Measurements from ENCODE around the gene HOXA7.

HOXA7 gene

DNA sequence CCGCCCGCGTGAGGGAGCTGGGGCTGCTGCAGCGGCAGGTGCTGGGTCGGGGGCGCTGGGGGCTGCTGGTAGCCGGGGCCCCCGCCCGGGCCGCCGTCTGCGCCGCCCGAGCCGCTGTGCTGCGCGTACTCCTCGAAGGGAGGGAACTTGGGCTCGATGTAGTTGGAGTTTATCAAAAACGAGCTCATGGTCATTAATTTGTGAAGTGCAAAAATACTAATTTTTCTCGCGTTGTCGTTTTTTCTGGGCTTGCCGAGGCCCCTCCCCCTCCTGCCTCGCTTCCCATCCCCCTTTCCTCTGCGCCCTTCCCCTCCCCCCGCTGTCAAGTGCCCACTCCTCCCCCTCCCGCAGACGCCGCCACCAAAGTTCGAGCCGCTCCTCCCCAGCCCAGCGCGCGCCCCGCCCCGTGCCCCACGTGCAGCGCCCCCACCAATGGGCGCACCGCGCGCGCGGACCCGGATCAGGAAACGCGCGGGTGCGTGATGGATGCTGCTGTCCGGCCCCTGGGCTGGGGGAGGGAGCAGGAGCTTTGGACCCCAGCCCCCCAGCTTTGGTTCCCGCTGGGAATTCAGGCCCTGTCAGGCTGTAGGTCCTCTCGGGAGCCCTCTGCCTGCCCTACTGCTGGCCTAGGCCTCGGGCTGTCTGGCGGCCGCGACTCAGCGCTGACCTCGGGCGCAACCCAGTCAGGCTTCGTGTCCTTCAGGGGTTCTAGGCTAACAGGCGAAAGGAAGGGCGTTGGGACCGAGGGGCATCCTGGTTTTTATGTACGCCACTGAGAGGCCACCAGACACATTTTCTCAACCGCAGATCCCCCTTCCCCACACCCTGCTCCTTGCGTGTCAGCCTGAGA, 25.7 kb downstream of the HOXA7 start, which contains the start of gene HOXA4:
HOXA4 (minus strand) TSS at position 218 of the 850 bp plus-strand sequence; CDS start at position 194, 24 bp downstream.
- peak; percentile 78 for DNase-seq

DNA sequence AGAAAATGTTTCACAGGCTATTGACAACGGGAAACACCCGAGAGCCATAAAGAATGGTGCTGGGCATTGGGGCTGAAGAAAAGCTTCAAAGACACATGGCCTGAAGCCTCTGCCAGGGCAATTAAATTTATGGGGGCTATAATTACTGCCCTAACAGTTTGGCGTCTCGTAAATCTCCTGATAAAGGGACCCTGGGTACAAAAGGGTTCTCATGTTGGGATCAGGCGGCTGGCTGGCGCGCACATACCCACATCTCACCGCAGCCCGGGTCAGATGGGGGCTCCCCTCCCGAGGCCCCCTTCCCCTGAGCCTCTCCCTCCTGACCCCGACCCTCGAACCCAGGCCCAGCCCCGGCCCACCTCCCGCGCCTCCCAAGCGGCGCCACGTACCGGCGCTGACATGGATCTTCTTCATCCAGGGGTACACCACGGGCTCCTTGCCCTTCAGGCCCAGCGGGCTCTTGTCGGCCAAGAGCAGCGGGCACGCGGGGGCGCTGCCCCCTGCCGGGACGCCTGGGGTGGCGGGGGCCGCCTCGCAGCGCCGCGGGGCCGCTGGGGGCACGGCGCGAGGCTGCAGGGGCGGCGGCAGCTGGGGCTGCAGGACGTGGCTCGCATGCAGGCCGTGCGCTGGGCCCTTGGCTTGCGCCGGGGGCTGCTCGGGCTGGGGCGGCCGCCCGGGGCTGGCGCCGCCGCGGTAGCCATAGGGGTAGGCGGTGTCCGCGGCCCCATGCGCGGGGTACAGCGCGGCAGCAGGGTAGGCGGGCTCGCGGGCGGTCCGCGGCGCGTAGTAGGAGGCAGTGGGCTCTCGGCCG, 26.5 kb downstream of the HOXA7 start:
- DNase-seq, result no peak

DNA sequence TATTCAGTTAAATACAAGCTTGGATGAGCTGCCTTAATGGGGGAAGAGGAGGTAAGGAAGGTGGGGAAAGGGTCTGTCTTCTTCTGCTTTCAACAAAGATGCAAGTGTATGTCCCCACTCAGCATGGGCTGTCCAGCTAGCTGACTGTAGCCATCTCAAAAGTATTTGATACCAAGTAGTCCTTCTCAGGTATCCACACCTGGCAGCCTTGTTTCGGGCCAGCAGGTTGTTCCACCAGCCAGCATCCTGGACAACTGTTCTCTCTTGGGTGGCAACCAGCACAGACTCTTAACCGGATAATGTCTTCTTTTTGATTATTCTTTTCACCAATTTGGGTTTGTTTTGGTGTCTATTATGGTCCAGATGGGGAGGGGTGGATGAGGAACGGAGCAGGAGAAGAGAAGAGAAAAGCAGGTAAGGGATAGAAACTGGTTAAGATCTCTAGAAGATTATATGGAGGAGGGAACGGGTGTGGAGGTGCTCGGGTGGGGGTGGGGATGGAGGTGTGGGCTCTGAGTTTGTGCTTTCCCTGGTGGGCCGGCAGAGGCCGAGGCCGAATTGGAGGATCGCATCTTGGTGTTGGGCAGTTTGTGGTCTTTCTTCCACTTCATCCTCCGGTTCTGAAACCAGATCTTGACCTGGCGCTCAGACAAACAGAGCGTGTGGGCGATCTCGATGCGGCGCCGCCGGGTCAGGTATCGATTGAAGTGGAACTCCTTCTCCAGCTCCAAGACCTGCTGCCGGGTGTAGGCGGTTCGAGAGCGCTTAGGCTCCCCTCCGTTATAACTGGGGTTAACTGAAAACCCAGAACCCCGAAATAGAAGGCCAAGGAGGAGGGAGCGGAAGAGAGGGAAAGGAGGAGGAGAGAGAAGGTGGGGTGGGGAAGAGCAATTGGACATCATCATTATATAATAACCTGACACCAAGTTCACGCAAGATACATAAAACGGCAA, 27.4 kb downstream of the HOXA7 start:
- no peak for DNase-seq

DNA sequence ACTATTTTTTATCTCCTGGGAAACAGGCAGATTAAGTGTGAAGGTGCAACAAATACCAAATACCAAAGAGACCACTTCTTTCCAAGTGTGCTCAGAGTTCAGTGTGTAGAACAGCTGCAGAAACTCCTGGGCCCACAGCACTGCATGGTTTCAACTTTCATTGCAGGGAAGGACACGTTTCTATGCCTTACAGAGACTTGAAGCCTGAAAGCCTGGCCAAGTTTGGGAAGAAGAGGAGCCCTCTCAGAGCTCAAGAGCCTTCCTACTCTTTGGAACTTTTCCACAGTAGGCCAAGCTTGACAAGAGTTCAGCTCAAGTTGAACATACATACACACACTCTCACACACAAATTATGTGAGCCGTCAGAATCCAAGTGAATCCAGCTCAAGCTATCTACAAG, 28.4 kb downstream of the HOXA7 start:
- DNase-seq, result no peak

DNA sequence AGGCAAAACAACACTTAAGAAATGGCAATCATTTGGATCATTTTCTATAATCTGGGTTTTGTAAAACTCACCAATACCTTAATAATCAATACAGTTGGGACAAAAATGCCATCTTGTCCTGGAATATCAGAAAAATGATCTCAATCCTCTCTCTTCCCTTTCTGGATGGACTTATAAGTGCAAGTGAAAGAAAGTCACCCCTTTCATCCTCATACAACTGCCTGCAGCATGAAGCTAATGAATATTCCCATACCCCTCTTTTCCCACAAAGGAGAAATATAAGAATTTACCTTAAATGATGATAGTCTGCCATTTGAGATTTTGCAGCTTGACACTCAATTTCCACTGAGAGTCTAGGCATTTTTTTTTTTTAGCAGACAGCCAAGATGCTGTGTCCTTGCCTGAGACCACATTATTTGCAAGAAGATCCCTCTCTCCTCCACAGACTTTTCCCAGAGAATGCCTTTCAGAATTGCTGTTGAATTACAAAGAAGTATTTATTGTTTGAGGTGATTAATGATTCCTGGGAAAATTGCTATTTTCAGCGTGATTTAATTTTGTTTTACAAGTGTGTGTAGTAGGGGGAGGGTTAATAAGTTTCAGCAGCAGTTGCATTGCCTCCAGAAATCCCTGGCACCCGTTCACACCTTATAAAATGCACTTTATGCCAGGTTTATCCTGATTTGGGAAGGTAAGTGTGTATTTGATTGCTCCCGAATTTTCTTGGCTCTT, 29.7 kb downstream of the HOXA7 start:
- DNase-seq, result no peak

DNA sequence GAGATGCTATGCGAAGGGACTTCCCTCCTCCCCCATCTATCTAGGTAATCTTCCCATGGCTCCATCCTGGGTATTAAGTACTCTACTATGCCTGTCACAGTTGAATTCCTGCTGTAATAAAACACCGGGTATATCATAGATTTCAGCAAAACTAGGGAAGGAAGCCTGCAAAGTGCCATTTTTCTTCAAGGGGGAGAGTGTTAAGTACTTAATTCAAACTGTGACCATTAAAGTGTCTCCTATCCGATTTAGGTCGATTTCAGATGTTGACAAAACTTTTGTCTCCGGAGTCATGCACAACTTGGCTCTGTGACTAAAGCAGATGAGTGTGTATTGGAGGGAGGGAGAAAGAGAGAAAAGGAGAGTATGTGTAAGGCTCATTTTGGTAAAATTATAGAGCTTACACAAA, 30.5 kb downstream of the HOXA7 start:
- DNase-seq, result no peak

DNA sequence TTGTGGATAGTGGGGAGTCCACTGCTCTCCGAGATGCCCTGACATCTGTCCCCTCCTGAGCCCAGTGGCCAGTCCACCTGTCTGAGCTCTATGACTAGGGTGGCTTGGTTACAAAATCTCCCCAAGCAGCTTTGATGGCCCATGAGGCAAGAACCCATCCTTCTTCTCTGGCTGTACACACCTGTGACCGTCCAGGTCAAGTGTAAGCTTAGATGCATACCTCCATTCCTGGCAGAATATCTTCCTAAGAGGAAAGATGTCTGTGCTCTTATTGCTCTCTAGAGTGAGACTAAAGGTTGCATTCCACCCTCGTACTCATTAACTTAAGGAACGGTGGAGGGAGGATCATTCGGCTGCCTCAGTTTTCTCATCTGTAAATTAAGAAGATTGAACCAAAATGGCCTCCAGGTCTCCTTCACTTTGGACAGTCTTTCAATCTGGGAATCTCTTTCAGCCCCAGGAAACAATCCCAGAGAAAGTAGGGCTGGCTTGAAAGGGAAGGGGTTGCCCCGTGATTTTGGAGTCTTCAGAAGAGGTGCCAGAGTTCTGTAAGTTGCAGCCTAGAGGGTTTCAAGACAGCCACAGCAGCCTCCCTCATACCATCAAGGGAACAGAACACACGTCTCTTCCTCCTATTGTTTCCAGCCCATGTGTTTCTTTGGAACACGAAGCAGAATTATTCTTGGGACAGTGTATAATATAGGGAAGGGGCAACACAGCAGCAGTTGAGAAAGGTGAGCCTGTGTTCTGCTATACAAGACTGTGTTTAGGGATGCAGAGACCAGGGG, 31.4 kb downstream of the HOXA7 start:
- no peak for DNase-seq

DNA sequence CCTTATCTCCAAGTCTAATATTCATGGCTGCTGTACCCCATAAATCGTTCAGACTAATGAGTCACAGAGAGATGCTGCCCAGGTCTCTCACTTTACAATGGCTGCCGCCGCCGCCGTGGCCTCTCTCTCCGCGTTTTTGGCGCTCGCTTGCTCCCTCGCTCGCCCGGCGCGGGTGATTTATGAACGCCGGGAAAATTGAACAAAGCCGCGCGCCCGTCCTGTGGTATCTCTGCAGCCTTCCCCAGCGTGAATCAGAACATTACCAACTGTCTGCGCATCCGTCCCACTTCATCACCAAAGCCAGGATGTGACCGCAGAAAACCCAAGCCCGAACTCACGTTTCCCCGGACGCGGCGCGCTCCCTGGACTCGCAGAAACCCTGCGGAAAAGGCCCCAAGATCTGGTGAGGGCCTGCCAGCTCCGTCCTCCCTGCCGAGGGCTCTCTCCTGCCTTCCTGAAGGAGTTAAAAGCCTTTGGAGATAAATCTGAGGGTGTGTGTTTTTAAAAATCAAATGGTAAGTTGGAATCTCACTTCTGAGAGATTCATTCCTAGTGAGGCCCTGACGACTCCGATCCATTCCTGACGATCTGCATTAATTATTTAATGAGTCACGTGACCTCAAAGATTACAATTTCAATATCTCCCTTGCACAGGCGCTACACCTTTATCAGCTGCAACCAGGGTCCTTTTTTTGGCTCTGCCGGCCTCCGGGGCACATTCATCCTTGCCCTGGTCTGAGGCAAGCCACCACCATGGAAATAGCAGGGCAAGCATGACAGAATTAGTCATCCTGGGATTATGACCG, 32.2 kb downstream of the HOXA7 start:
- DNase-seq, result no peak

DNA sequence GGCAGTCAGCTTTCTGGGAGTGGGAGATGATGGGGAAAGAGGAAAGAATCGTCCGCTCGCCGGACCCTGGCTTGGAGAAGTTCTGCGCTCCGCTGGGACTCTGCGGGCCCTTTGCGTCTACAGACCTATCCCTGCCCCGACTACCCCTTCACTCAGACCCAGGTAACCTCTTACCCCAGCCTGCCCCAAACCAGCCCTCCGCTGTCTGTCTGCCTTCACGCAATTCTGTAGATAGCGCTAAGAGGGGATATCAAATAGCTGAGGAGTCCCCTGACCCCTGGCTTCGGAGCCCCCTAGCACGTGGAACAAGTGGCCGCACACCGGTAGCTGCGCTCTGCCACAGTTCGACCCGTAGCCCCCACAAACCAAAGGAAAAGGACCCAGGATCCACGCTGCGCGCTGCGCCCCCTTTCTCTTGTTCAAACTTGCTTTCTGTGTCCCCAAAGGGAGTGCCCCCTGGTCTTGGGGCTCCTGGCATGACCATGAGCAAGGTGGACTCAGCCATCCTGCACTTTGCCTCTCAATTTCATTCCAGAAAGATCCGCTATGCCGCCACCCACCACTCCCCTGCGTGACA, 32.9 kb downstream of the HOXA7 start:
- DNase-seq, result no peak

DNA sequence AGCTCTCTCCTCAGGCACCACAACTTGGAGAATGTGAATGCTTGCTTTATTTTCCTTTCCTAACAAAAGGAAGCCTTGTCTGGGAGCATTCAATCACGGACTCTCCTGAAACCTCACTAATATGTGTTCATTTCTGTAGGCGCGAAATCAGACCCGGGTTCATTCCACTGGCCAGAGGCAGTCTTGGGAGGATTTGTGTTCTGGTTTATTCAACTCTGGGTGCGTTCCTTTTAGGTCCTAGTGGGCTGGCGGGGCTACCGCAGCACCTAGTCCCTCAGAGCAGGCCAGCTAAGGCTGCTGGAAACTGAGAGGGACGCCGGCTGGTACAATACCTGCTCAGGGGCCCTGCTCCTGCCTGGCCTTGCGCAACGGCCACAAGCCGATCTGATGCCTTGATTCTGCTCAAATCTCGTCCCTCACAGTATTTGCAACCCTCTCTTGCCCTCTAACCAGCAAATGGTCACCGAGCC, 33.4 kb downstream of the HOXA7 start:
- DNase-seq, result no peak

DNA sequence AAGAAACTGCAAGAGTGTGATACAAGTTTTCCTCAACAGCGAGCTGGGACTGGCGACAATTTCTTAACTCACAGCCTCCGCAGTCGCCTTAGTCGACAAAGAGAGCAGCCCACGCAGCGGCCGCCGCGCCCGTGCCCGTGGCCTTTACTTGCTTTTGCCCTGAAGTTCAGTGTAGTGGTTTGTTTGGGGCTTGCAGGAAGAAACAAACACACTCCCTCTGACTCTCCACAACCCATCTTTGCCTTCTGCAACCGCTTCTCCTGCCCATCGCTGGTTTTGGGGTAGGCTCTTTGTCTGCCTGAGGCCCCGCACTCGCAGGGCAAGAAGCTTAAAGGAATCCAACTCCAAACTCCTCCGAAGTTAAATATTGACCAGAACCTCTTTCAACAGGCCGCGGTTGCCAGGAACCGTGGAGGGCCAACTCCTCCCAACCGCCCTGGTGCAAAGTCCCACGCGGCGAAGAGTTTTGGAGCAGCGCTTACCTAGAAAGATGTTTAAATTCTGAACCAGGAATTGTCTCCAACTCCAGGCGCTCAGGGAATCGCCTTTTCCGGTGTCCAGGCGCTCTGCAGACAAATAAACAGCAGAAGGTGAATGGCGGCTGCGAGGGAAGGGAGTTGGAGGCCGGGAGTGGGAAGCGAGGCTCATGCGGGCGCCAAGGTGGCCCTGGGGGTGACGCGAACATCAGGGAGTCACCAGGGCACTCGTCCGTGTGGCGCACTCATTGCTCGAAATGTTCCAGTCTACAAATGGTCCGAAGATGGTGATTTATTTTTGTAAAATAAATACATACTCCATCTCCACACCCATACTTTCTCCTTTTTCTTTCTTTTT, 34.2 kb downstream of the HOXA7 start:
- DNase-seq, result no peak

DNA sequence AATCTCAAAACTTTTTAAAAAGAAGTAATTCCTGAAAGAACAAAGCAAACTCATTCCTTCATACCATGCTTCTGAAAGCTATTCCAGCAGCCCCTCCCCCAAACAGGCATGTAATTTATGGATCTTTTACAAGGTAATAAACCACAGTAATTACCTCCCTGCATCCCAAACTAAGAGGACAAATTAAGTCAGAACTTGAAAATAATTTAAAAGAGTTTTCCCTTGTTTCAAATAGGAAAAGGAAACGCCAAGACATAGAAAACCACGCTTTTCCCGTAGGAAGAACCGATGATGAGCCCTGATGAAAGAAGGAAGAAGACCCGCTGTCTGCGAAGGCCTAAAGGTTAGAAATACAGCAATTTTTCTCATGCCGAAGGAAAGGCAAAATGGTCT, 34.8 kb downstream of the HOXA7 start:
- DNase-seq, result no peak

DNA sequence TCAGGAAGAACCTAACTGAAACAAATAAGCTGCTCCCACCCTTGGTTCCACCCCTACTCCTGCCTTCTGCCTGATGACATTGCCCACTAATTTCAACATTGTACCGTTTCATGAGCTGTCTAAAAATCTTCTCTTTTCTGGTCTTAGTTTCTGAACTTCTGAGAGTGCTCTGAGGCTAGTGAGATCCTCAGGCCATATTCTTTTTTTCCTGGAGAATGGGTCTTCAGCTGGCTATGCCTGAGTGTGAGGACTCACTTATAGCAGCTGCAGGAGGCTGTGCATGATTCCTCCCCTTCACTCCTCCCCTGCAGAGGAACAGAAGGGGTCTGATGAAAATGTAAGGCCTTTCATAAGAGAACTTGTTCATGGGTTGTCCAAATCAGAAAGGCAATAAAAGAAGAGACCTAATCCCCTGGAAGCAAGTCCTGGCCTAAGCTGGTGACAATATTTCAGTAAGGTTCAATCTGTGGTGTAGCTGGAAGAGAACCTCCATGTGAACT, 37.0 kb downstream of the HOXA7 start:
- DNase-seq, result no peak

DNA sequence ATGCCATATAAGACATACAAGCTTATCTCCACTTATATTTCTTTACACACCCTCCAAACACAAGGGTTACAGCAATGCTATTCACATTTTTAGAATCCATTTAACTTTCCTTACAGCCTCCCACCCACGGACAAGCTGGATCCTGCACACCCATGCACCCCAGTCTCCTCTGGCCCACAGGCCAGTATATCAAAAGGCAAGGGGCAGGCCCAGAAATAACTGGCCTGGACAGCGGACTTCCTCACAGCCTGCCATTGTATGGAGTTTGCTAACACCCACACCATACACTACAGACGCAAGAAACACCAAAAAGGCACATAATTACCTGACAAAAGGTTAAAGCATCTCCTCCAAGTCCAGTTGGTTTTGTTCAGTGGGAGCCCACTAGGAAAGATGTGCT, 37.9 kb downstream of the HOXA7 start:
- DNase-seq, result no peak

DNA sequence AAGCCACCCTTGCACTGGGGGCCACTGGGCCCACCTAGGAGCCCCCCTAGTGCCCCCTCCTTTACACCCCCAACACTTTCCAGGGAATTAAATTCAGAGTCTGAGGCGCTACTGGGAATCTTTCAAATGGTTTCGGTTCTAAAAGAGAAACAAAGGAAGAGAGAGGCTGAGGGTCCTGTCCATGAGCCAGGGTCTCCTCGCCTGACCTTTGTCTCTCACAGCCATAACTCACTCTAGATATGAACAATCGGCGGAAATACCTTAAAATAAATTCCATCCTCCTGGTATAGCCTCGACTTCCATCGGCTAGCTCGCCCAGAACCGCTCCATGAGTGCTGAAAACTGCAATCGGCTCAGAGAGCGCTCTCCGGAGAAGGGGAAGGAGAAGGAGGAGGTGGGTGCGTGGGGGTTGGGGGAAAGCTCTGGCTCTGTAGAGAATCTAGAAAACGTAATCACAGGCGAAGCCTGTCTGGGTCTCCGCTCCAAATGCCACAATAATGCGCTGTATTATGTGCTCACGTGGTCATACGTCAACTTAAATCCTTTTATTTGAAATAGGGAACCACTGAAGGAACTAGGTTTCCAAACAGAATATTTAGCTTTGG, 38.5 kb downstream of the HOXA7 start:
- DNase-seq, result no peak

DNA sequence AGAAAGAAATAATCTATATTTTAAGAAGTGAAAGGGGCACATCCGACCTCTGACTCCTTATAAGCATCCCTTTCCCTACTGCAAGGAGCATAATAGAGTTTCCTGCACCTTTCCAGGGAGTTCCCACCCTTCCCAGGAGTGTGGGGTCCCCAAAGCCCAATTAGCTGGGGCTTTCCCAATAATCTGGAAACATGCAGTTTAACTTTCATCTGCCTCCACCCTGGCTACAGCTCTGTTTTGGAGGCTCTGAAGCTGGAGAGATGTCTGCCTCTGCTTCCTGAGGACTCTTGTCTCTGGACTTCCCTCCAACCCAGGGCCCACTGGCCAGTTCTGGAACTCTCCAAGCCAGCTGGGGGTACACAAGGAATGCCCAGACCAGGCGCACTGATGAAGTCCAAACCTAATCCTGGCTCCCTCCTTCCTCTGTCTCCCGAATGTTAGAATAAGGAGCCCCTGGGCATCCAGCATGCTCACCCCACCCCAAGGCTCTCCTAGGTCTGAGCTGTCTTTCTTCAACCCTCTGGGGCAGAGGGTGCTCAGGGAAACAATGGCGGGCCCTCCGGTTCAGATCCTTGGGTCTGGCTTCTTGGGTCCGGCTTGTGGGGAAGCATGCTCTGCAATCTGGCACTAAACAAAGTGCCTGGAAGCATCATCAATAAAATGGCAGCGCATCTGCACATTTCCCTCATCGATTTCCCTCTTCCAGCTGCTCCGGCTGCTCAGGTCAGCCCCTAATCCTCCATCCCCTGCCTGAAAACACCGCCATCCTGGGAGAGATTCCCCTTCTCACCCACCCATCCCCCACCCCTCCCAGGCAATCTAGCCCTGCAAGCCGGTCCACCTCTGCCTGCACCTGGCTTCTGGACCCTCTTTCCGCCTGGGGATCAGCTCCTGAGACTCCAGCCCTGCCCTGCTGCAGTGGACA, 39.3 kb downstream of the HOXA7 start:
- DNase-seq, result no peak

Data from activated CD4-positive, alpha-beta T cell treated with anti-CD3 and anti-CD28 coated beads, Interleukin-2, Interleukin-6, amounts not matched to agents 100 ng/mL and 50 ng/mL, durations not matched to agents 16 hours and 8 hours (primary cell).